DMS53 (cell line): ENCODE results near the gene SIM1.

Experiments
- DNase-seq: peaks from one replicate; lab custom pipeline; 2025; lab: John Stamatoyannopoulos, UW

Gene SIM1

GRCh38 chr6:100354736-100355641, 109.7 kb downstream of the SIM1 start:
- peak; percentile 87 for DNase-seq

- peak; percentile 14 for DNase-seq
Observed at GRCh38 chr6:100353276-100354015, 111.3 kb downstream of the SIM1 start.

DNA sequence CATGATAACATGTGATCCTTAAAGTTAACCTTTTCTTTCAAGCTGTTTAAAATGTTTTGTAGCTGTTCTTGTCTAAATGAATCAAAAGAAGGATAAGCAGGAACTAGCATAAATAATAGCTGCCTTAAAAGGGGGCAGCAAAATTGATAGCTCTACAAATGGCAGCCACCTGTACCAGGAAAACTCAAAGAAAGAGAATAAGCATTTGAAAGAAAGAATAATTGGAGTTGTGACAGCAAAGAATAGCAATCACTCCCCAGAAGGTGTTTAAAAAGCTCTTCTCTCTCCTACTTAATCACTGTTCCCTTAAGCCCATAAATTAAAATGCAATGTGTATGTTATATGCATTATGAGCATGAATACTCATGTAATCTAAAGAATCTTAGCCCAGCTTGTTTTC, 114.6 kb downstream of the SIM1 start:
- no peak for DNase-seq

DNA sequence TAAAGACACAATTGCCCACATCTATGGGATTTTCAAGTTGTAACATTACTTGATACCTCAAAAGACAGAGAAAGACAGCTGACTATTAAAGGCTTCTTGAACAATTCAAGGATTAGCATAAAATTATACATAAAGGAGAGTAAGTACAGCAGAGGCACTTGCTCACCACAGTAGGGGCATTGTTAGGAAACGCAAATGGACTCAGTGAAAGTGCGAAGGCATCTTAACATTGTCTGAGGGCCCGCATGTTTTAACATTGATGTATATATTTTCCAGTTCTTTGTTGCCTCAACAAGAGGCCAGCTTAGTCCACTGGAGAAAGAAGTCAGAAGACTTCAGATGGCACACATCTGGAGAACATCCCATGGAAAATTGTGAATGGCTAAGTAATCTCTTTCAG, 115.4 kb downstream of the SIM1 start:
- DNase-seq, result no peak

DNA sequence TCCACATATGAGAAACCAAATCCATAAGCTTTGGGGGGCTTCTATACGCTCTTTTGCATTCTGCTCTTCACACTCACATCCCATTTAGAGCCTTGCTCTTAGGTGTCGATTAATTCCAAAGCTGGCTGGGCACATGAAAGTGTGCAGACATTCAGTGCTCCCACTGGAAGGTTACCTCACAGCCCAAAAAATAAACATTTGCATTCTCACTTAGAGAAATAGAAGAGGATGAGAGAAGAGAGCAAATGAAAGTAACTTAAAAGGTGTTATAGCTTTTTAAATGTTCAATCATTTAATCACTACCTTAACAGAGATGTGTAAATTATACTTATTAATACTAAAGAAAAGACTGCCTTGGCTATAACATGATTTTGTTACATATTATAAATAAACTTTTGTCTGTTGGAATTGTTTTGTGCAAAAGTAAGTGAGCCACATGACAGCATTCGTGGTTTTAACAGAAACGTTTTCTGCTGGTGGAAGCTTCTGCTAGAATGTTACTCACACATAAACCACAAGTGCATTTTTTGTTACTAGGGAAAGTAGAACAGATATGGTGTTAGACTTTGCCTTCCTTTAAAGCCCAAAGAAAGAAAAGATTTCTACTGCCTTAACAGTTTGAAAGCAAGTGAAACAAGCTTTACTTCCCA, 116.7 kb downstream of the SIM1 start:
- DNase-seq, result no peak

DNA sequence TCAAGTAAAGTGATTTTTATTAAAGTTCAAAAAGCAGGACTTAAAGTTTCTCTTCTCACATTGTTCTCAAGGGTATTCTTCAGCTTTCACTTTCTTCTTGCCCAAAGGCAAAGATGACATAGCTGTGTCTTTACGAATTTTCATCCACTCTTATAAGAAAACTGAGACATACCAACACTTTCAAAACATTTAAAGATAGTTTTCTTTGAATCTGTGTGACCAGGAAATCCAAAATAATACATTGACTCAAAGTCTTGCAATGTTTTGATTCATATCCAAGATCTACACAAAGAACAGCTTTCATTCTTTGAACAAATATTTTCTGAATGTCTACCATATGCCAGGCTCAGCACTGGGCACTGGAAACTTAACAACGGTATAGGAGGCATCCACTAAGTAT, 117.9 kb downstream of the SIM1 start:
- no peak for DNase-seq

GRCh38 chr6:100346203-100346602, 118.5 kb downstream of the SIM1 start:
- peak; percentile 46 for DNase-seq

GRCh38 chr6:100344761-100345160, 120.0 kb downstream of the SIM1 start:
- DNase-seq, result no peak

DNA sequence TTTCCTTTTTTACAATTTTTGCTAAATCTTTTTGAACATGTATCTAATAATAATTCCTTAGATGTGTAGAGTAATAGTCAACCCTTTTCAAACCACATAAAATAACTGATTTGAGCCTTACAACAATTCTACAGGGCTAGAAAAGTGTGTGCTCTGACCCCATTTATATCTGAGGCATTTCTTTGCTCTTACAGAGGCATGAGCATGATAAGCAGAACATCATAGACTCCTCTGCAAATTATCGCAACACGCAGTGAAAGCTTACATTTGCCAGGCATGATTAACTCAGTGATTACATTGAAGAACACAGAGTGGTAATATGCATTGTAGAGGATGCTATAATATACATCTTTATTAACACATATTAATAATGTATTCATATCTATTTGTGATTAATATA, 120.4 kb downstream of the SIM1 start:
- DNase-seq, result no peak

GRCh38 chr6:100343316-100344077, 121.2 kb downstream of the SIM1 start:
- DNase-seq, result peak; percentile 54

GRCh38 chr6:100342830-100343229, 121.9 kb downstream of the SIM1 start:
- DNase-seq, result no peak

DNA sequence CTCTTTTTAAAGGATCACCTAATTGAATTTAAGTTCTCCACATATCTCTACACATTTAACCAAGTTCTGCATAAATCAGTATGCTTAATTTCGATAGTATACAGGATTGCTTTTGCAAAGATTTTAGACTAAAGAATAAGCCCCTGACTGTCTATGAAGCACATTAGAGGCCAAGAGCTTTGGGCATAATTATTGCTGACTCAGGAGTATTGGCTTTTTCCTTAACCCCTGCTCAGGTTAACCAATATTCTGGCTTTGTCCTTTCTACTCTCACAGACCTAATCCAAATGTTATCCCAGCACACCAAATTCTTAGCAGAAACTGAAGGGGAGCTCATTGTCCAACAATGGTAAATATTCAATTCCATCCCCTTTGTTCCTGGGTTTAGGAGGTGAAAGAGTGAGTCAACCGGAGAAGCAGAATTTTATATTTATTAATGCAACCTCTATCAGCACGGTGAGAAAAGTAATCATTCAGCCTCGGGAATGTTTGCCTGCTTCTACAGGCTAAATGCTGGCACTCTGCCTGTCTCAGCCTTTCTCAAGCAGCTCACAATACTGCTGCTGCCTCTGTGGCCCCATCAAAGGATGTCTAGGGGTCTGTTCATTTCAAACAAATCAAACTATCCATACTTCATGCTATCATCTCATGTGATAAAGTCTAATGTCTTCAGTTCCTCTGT, 125.0 kb downstream of the SIM1 start:
- DNase-seq, result no peak

DNA sequence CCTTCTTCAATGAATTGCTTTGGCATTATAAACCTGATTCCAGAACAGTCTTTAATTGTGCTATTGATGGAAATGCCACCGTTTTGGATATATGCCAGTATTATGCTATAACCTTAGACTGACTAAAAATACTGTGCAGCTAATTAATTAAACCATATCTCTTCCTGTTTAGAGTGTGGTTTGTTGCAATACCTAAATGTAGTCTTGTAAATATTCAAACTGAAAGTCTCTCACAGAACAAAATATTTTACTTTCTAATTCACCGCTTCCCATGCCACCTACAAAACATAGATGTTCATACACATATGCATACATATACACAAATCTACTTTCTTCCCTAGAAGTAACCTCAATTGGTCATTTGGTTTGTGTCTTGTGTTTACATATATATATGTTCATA, 126.6 kb downstream of the SIM1 start:
- DNase-seq, result no peak

- DNase-seq, result no peak
Observed at GRCh38 chr6:100336876-100337275, 127.8 kb downstream of the SIM1 start.

- no peak for DNase-seq
Observed at GRCh38 chr6:100335991-100336390, 128.7 kb downstream of the SIM1 start.
